ENCODE results near the gene CELF2.

Gene CELF2

DNA sequence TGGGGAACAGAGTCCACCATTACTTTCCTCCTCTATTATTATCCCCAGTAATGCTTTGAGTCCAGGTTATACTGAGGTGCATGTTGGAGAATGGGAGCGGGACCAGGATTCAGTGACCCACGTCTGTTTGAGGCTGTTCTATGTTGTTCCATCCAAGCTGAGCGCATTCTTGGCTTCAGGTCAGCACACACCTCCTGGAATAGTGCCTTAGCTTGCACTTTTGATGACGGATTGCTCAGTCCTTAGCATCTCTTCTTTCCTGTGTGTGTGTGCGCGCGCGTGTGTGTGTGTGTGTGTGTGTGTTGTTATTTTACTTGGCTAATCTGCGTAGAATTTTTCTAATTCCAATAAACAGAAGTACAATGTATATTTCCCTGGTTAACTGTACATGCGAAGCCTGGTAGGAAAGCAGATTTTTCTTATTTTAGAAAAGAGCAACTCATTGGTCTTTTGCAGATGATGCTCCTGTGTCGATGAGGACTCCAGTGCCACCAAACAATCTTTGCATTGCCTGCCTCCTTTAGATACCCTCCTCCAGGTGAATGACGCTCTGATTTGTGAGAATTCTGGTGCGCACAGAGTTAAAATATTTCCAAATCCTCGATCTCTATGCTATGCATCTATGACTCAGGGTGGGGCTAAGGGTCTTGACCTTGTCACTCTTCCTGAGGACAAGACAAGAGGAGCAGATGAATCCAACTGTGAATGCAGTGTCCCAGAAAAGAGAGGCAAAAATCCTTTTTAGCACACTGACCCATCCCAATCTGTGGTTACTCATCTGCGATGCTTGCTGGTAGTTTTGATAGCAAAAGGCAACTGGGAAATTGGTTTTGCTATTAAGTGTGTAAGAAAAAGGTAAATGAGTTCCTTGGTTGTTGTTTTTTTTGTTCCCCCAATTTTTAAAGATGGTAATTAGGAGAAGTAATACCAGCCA is 13.3 kb upstream of the CELF2 start:
- no peak for DNase-seq

DNA sequence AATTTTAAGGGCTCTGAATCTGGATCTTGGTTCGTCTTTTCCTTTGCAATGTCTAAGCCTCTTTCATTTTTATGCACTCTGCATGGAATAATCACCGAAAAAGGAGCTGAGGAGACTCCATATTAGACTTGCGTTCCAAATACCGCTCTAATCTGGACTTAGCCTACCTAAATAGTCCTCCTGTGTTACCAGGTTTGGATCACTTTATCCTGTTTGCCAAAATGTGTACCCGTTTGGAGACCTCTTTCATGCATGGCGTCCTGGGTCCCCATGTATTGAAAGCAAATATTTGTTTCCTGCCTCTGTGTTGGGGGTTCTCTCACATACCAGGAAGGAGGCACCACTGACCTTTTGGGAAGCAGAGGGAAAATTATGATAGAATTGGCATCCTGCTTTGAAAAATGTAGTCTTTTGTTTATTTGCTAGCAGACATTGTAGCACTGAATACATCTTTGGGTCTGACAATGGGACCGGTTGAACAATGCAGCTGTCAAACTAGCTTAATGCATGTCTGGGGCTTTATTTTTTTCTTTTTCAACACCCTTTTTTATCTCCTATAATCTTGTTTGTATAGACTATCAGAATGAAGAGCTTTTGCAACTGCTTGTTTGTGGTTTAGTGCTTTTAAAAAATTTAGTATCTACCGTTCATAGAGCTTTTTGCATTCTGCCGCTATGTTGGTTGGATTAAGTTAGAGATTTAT is 11.8 kb upstream of the CELF2 start:
- DNase-seq = no peak

DNA sequence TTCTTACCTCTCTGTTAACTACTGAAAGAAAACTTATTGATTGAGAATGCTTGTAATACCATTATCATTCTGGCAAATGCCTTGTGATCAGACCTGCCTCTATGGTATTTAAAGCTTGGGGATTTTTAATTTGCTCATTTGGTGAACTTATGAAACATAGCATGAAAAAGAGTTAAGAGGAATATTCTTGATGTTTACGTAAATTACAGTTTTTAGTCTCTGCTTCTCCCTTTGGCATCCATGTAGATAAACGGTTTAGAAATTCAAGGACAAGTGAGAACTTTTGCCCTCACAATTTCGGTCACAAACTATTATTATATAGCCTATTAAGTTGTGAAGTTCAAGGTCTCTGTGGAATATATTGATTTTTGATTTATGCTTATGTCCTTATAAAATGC is 11.2 kb upstream of the CELF2 start:
- no peak for DNase-seq

DNA sequence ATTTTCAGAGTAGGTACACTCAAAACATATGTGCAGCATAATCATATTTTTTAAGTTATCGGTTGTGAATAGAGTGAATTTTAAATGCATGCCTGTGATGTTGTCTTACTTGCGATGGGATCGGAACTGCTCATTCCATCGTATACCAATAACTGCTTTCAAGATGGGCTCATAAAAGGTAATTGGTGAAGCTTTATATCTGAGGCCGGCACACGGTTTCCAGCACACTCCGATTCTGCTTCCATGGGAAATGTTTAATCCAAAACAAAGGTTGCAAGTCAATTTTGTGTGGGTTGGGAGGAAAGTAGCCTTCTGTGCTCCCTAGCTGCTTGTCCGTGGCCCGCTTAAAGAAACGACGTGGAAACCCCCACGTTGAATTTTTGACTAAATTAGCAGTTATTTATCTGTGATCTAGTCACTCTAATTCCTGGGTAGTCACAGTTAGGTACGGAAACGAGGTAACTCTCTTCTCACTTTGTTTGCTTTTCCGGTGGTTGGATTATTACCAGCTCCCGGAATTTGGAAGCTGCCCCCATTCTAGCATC is 10.1 kb upstream of the CELF2 start:
- DNase-seq = no peak

DNA sequence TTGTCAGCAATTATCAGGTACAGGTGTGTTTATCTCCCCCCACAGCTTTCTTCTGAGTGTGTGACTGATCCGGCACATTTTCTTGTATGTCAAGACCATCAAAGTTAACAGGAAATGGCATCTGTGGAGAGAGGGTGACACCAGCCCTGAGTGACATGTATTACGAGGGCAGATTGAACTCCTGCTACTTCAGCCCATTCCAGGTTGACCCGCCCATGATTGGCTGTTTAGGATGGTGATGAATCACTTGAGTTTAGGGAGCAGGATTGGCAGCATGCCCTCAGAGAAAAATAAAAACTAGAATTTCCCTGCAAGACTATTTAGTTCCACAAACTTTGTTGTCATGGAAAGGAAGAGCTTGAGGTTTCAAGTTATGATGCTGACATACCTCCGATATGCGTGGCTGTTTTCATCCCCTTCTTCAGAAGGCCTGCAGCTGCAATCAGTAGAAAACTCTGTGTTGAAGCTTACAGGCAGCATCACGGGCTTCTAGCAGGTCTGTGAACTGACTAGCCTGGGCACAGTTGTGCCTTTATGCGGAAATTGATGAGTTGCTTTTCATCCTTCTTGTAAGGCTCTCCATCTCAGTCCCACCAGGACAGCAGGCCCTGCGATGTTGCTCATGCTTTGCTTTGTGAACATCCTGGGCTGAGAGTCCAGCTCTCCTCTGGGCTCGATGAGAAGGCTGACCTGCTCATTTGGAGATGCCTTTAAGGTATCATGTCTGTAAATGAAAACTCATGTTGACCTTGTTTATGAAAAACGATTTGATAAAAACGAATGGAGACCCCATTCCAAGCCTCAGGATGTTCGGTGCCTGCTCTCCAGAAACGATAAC is 8.0 kb upstream of the CELF2 start:
- DNase-seq = no peak

DNA sequence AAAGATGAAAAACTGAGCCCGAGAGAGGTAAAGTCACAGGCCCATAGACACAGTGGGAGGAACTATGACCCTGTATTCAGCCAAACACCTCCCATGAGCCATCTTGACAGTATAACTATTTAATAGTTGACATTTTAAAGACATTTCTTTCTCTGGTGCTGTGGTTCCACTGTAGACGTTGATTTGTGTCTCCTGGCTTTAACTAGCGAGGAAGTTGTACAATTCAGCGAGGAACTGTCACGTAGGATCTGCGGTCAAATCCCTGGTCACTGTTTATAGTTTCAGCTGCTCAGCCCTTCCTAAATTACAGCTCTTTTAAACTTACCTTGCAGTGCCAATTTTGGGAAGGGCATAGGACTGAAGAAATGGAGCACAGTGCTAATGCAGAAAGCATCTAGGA is 7.1 kb upstream of the CELF2 start:
- no peak for DNase-seq

DNA sequence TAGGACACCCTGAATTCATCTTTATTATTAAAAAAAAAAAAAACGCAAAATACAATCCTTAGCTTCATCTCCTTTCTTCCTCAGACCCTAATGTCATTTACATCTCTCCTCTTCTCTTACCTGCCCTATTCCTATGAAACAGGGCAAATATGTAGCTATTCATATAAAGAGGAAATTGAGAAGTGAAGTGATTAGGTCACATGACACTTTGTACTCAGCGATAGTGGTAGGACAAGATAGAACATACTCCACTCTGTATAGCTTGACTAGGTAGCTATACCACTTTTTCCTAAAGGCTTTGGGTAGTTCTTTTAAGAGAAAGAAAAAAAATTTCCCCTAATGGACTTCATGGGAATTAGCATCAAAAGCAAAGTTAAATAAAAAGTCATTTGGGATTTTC is 6.2 kb upstream of the CELF2 start:
- no peak for DNase-seq

DNA sequence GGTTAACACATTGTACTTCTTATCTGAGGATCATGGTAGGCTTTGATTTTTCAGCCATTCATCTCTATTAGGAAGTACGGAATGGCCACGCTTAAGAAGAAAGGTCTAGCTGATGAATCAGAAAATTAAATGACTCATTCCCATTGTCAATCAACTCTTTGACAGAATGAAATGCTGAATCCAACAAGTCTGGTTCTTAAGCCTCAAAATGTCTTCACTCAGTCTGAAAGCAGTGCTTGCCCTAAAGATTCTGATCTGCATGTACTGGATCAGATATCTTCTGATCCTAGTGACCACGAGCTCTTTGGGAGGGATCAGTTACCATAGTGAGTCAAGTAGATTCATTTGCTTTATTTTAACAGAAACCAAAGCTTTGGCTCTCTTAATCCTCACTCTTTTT is 5.7 kb upstream of the CELF2 start:
- no peak for DNase-seq

DNA sequence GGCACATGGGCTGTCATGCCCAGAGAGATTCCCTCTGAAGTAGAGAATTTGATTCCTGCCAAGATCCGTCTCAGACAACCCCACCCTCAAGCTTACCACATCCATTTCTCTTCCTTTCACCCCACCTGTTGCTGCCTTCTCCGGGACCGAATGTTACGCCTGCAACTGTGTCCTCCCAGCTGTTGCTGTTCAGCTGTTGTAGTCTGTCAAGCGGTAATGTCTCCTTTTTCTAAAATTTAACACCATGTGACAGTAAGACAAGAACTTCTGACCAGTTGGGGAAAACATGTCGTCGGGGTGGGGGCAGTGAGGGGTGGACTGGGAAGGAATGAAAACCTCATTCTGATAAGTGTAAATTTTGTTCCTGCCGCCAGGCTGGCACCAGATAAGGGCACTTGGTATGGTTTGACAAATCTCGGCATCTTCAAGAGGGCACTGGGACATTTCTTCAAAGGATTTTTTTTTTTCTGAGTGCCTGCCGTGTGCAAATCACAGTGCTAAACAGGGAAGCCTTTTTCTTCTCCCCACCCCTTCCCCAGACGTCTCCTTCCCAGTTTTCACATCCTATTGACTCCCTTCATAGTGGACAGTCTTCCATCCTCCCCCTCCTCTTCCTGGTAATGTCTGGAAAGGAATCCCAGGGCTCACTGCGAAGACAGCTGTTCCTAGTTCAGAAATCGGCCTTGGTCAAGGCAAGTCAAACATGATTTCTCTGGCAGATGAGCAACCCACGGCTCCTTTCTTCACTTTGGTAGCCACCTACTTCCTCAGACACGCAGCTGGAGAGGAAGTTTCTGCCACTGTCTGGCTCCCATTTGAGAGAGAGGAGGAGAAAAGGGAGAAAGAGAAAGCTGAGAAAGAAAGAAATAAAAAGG is 5.0 kb upstream of the CELF2 start:
- no peak for DNase-seq

DNA sequence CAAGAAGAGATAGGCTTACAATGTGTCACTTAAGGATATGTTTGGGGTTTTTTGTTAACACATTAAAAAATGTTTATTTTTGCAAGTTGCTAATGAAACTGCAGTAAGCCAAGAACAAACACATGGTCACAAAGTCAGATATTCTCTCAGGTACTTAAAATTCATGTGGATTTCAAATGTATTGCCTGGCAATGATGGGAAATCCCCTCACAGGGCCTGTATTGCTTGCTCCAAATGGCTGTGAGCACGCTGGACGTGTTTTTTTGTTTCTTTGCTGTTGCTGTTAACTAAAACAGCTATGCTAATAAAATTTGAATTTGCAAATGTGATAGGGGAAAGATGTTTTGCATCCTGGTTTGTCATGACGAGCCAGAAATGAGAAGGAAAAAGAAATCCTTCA is 3.8 kb upstream of the CELF2 start:
- DNase-seq = no peak

DNA sequence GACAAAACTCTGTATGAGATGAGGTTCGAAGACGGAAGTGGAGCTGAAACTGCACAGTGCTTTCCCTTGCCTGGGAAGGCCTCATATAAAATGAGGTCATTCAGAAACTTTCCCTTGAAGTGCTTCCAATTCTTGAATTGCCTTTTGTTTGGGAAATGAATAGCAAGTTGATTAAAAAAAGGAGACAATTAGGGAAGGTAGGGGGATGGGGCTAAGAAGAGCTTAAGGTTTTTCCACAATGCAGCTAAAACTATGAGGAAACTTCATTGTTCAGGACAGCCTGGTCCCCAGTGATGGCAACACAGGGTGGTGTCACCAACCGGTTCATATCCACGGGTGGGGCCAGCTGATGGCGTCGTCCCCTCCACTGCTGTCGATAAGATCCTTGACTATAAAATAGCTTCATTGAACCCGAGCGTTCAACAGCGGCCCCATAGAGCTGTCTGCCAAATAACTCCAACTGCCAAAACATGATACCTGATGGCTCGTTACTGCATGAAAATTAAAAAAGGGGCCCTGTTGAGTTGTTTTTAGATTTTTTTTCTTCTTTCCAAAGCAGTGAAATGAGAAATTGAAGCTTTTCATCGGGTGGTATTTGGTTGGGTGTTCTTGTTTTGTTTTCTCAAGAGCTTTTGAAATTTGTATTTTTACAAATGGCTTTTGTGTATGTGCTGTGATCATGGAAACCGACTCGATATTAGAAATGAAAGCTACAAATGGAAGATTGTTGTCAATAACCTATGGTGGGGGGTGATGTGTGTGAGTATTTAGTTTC is 2.8 kb upstream of the CELF2 start:
- no peak for DNase-seq

DNA sequence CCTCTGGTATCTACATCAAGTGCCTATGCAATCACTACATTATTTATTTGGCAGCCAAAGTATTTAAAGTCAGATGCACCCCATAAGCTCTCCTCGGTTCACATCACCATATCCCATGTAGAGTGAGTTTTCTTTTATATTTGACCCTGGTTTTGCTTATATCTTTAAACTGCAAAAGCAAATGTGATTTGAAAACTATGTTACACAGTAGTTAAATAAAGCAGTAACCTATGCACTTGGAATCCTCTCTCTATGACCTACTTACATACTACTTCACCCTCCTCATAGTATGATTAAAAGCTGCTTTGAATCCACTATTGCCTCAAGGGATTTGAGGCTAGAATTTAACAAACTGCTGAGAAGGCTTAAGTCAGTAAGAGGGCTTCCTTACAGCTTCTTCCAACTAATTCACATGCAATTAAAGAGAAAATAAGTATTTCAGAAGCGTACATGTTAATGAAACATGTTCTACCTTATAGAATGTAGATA is 2.2 kb upstream of the CELF2 start:
- DNase-seq = no peak

DNA sequence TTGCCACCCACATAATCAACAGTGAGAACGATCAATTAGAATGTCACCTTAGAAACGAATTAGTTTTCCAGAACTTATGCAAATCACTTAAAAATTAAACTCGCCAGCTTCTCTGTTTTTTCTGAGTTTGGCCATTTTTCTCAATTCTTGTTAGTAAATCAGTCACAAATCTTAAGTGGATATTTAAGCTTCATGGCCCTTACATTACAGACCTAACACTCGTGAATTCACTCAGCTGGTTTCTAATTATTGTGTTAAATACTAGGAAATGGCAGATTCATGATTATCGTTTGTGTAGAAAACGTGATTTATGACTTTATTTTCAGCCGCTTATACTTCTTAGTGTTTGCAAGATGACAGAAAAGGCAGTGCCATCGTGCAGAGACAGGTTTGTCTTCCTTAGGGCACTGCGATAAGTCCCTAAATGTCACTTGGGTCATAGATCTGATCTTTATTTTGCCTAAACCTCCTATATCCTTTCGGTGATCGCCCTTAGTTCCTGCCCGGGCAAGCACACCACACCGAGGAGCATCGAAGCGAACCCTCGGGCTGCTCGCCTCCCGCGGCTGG is 587 bp upstream of the CELF2 start:
- DNase-seq = no peak

DNA sequence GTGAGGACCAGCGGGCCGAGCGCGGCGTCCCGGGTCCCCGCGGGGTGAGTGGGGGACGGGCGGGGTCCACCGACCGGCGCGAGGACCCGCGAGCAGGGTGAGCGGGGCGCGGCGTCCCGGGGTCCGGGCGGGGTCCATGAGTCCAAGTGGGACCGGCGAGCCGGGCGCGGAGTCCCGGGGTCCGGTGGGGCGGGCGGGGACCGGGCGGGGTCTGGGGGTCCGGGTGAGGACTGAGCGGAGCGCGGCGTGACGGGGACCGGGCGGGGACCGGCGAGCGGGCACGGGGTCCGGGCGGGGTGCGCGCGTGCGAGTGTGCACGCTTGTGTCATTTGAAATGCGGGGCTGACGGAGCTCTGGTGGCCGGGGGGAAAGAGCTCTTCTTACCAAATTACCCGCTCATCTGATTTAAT is 765 bp downstream of the CELF2 start:
- peak; percentile 6 for DNase-seq

DNA sequence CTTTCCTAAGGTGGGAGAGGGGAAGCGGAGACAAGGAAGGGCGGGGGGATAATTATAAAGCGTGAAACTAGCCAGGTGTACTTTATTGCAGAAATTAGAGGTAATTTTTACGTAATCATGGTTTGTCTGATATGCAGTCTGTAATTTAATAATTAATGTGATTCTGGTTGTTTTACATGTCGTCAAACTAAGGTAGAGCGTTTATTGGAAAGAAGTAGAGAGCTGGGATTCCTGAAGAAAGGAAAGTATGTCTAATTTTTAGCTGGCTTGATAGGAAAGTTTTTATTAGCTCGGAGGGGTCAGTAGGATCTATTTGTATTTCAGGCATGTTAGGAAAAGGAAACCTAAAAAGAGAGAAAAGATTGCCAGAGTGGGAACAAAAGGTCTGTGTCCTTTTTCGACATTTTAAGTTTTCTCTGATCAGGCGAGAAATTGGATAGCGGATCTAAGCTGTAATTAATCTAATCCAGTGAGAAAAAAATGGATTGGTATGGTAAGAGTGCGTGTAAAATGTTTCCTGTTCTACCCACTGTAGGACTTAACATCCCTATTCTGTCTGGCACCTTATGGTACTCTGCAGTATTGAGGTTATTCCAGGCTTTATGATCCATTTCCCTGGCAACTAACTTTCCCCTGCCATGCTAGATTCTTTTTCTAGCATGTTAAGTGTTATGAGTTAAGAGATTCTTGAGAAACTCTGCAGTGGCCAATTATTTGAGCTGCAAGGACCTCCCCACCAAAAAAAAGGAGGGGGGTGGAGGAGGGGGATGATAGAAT is 1.4 kb downstream of the CELF2 start:
- DNase-seq = no peak

DNA sequence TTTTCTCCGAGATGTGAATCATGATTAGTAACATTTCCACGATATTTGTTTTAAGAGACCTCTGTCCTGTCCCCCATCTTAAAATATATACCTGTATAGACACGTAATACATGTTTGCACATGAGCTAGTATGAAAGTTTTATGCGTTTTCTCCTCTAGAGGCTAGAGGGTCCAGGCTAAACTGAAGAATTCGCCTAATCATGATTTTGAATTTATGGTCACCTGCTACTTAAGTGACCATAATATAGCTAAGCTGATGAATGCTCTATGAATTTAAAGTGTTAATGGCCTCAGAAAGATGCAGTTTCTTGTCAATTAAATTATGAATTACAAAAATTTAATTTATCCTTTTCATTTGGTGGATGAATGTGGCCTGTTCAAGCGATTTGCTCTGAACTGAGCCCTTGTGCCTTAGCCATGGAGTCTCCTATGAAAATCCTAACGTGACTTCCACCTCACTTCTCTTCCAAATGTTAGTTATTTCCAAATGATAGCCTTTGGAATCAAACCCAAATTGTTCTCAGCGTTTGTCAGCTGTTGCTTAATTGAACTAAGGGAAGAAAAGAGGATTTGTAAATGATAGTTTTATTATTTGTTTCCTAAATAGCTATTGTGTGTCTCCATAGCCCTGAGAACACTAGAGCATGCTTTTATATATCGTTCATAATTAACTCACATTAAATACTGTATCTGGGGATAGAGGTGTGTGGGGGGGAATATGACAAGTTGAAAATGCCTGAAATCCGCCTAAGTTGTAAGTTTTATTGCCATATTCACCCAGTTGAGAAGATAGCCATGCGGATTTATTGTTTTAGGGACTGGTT is 2.3 kb downstream of the CELF2 start:
- DNase-seq = no peak

DNA sequence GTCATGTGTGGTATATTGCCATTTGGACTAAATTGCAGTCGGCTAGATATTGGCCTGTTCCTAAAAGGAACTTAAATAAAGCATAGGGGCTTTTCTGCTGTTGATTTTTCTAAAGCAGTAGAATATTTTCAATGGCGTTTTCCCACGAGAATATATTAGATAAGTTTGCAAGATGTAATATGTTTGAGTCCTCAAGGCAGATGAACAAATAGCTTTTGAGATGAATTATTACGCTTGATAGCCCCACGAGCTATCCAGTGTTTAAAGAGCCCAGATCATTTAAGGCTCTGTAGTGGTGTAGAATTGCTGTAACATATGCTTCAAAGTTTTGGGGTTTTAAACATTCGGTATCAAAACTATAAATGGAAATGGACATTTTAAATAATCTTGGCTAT is 2.9 kb downstream of the CELF2 start:
- DNase-seq = no peak

DNA sequence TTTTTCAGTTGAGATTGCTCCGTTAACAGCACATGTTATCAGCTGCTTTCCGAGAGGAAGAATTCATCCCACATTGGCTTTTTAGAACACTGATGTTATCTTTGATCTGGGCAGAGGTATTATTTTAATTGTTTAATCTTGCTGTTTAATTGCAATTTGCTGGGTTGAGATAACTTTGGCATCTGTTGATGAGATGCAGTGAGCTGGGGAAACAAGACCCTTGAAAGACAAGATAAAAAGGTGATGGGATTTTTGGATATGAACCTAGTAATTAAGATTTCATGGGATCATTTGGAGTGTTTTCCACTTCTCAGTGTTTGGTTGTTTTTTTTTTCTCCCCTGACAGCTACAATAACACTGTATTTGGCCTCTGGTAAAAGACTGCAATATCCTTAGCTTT is 4.5 kb downstream of the CELF2 start:
- DNase-seq = no peak
